ENCODE data around the gene ATP11B. TPM values are rescaled to one million over a fixed set of nuclear protein-coding genes. Genes with fewer than 3 reads are reported as not detected.

The ATP11B gene
- total RNA-seq, 6 donors from 2014 or later, result 56.4 to 102 (median 83.2) TPM

DNA sequence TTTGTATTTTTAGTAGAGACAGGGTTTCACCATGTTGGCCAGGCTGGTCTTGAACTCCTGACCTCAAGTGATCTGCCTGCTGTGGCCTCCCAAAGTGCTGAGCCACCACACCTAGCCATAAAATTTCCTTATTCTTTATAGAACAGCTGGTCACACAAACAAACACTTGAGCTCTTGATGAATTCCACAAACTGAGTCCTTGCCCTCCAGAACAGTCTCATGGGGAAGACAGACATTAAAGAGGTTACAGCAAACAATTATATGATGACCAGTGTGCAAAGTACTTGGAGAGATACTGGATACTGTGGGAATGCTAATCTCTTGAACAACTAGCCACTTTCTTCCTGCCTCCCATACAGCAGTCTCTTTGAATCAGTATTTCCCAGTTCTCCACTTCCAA, 7.5 kb upstream of the ATP11B start:
- Histone ChIP-seq H3K36me3 (no peaks in the 10 kb centered on the region), H3K4me3 (no peak overlapping the region), H3K27ac (no peak overlapping the region), H3K9me3 (no peaks in the 10 kb centered on the region), H3K27me3 (no peaks in the 10 kb centered on the region), H3K4me1 (peaks cover 0 to 3% (median 0%) of the 10 kb centered on the region in 4 donors)
- no peak for ATAC-seq (ENCODE audit: low FRiP score in 2 of 2)
- no peak for TF ChIP-seq POLR2A (IDR thresholded peaks at IDR 0.05)
- TF ChIP-seq EP300 (IDR thresholded peaks at IDR 0.05), result no peak
- no peak for TF ChIP-seq POLR2AphosphoS5 (IDR thresholded peaks at IDR 0.05)
- TF ChIP-seq, protein P1, sequence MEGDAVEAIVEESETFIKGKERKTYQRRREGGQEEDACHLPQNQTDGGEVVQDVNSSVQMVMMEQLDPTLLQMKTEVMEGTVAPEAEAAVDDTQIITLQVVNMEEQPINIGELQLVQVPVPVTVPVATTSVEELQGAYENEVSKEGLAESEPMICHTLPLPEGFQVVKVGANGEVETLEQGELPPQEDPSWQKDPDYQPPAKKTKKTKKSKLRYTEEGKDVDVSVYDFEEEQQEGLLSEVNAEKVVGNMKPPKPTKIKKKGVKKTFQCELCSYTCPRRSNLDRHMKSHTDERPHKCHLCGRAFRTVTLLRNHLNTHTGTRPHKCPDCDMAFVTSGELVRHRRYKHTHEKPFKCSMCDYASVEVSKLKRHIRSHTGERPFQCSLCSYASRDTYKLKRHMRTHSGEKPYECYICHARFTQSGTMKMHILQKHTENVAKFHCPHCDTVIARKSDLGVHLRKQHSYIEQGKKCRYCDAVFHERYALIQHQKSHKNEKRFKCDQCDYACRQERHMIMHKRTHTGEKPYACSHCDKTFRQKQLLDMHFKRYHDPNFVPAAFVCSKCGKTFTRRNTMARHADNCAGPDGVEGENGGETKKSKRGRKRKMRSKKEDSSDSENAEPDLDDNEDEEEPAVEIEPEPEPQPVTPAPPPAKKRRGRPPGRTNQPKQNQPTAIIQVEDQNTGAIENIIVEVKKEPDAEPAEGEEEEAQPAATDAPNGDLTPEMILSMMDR (IDR thresholded peaks at IDR 0.05), result no peak
- no peak for DNase-seq

DNA sequence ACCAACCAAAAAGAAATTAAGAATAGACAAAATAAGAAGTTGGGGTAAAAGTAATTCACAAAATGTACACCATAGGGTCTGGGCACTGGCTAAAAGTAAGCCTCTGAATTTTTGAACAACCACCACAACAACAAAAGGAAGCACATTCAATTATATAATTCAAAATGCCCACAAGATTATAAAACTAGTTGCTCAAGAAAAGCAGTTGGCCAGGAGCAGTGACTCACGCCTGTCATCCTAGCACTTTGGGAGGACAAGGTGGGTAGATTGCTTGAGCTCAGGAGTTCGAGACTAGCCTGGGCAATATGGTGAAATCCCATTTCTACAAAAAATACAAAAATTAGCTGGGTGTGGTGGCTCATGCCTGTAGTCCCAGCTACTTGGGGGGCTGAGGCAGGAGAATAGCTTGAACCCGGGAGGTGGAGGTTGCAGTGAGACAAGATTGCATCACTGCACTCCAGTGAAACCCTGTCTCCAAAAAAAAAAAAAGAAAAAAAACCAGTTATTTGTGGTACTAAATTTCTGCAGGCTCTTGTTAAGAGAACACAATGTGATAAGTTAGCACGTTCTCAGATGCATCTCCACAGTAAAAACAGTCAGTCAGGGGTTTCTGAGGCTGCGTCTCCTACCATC, 6.6 kb upstream of the ATP11B start:
- no peak overlapping the region for H3K27ac ChIP-seq
- H3K4me3 ChIP-seq, result no peak overlapping the region
- H3K4me1 ChIP-seq, result peaks cover 0 to 3% (median 0%) of the 10 kb centered on the region in 4 donors
- H3K36me3 ChIP-seq, result no peaks in the 10 kb centered on the region
- TF ChIP-seq, protein P1 (IDR thresholded peaks at IDR 0.05), result no peak
- no peak for TF ChIP-seq EP300 (IDR thresholded peaks at IDR 0.05)
- no peak for TF ChIP-seq POLR2A (IDR thresholded peaks at IDR 0.05)
- TF ChIP-seq POLR2AphosphoS5 (IDR thresholded peaks at IDR 0.05), result no peak
- H3K9me3 ChIP-seq, result no peaks in the 10 kb centered on the region
- DNase-seq, result no peak
- 65 to 89% methylated on average over 5 of the region's 5 CpGs for whole genome bisulfite sequencing, 2 donors
- ATAC-seq (ENCODE audit: low FRiP score in 2 of 2), result no peak
- H3K27me3 ChIP-seq, result no peaks in the 10 kb centered on the region

DNA sequence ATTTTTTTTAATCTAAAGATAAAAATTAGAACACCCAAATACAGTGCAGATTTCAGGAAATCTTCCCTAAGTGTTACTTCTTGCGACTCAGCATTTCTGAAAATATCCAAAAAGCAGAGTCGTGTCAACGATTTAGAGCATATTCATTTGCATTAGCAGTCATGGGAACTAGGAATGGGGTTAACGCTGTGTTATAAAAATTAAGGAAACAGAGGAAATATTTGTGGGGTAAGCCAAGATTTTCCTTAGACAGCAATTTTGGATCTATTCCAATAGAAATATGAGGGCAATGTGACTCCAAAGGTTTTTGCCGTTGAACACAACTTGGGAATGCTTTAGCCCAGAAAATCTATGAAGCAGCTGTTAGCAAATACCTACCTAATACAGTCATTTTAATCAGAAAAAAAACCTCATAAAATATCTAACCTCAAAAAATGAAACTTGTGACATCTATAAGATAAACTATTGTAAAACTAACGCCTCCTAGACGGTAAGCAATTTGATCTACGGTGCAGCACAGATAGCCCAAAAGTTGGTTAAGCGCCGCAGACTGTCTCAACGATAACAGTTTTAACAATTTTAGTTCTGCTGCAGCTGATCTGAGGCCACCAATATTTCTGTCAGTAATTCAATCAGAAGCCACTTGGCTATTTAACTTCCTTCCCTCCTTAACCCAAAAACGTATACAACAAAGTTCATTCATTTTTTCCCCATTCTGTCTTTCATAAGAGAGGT, 5.8 kb upstream of the ATP11B start:
- TF ChIP-seq, protein P1 (IDR thresholded peaks at IDR 0.05), result no peak
- TF ChIP-seq POLR2AphosphoS5 (IDR thresholded peaks at IDR 0.05) (no peak), EP300 (IDR thresholded peaks at IDR 0.05) (no peak), POLR2A (IDR thresholded peaks at IDR 0.05) (no peak)
- DNase-seq (no peak), ATAC-seq (ENCODE audit: low FRiP score in 2 of 2) (no peak)
- Histone ChIP-seq H3K4me1 (peaks cover 0 to 6% (median 2%) of the 10 kb centered on the region in 4 donors), H3K27ac (no peak overlapping the region), H3K27me3 (no peaks in the 10 kb centered on the region), H3K9me3 (no peaks in the 10 kb centered on the region), H3K36me3 (no peaks in the 10 kb centered on the region), H3K4me3 (no peak overlapping the region)
- 70% methylated on average over 12 of the region's 12 CpGs for WGBS, 2 donors

DNA sequence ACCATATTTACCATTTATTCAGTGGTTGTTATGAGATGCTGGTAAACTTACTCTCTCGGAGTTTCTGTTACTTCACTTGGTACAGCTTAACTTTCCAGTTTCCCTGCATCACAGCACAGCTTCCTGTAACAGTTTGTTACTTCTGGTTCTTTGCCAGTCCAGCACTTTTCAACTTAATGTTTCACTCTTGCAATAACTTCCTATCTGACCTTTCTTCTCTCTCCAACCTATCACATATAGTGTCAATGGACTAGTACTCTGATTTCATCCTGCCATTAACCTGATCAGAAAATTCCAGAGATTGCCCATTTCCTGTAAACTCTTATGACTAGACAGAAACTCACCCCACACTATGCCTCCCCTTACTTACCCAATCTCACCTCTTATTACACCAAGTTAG, 3.9 kb upstream of the ATP11B start:
- DNase-seq (no peak), ATAC-seq (ENCODE audit: low FRiP score in 2 of 2) (no peak)
- H3K36me3 ChIP-seq, result no peaks in the 10 kb centered on the region
- no peaks in the 10 kb centered on the region for H3K9me3 ChIP-seq
- no peak overlapping the region for H3K27ac ChIP-seq
- 8 to 15% methylated on average over 1 of the region's 1 CpG for WGBS, 2 donors
- peaks cover 0 to 8% (median 4%) of the 10 kb centered on the region in 4 donors for H3K4me1 ChIP-seq
- H3K4me3 ChIP-seq, result no peak overlapping the region
- H3K27me3 ChIP-seq, result no peaks in the 10 kb centered on the region
- TF ChIP-seq POLR2AphosphoS5 (IDR thresholded peaks at IDR 0.05) (no peak), POLR2A (IDR thresholded peaks at IDR 0.05) (no peak)
- TF ChIP-seq, protein P1 (IDR thresholded peaks at IDR 0.05), result no peak
